ENCODE data around the gene SLC23A2.

The SLC23A2 gene

GRCh38 chr20:4836473-4836872 lies 164.8 kb downstream of the SLC23A2 start:
- no peak for DNase-seq

GRCh38 chr20:4835244-4836177 lies 165.8 kb downstream of the SLC23A2 start:
- no peak for DNase-seq

GRCh38 chr20:4833074-4833728 lies 168.1 kb downstream of the SLC23A2 start:
- DNase-seq, result no peak

- DNase-seq, result no peak
These were observed 168.8 kb downstream of the SLC23A2 start for GRCh38 chr20:4832469-4832868.

- no peak for DNase-seq
These were observed 170.6 kb downstream of the SLC23A2 start for GRCh38 chr20:4830696-4831095.

- DNase-seq, result no peak
These were observed 171.1 kb downstream of the SLC23A2 start for GRCh38 chr20:4830259-4830658.

GRCh38 chr20:4829514-4830215 lies 171.6 kb downstream of the SLC23A2 start:
- DNase-seq, result no peak

- DNase-seq, result no peak
These were observed 172.3 kb downstream of the SLC23A2 start for GRCh38 chr20:4828830-4829513.

- DNase-seq, result no peak
These were observed 179.7 kb downstream of the SLC23A2 start for GRCh38 chr20:4821590-4821989.

GRCh38 chr20:4820806-4821518 lies 180.3 kb downstream of the SLC23A2 start:
- no peak for DNase-seq

GRCh38 chr20:4819901-4820300 lies 181.4 kb downstream of the SLC23A2 start:
- no peak for DNase-seq

GRCh38 chr20:4817230-4817671 lies 184.1 kb downstream of the SLC23A2 start:
- no peak for DNase-seq

GRCh38 chr20:4815628-4816027 lies 185.7 kb downstream of the SLC23A2 start:
- no peak for DNase-seq

GRCh38 chr20:4814696-4815252 lies 186.5 kb downstream of the SLC23A2 start:
- DNase-seq, result no peak

- no peak for DNase-seq
These were observed 187.2 kb downstream of the SLC23A2 start for GRCh38 chr20:4813863-4814695.

- no peak for DNase-seq
These were observed 188.0 kb downstream of the SLC23A2 start for GRCh38 chr20:4813076-4813862.

- DNase-seq, result no peak
These were observed 188.7 kb downstream of the SLC23A2 start for GRCh38 chr20:4812641-4813075.

GRCh38 chr20:4812216-4812615 lies 189.1 kb downstream of the SLC23A2 start:
- DNase-seq, result no peak

GRCh38 chr20:4811661-4812181 lies 189.6 kb downstream of the SLC23A2 start:
- DNase-seq, result no peak

- no peak for DNase-seq
These were observed 190.1 kb downstream of the SLC23A2 start for GRCh38 chr20:4811257-4811656.

Data from NK-92 treated with Interleukin-12 subunit alpha and Interleukin-12 subunit beta, amount 100 ng/mL, for 24 hours (cell line).